Muscle of leg (tissue), 11 donors: Measurements from ENCODE around the gene ABCA2. TPM values are rescaled to one million over a fixed set of nuclear protein-coding genes. Genes with fewer than 3 reads are reported as not detected.

ENCODE experiments used
- DNase-seq: peaks from one replicate; pipeline ENCODE4 v3.0.0; 2013
- H3K27ac ChIP-seq: one replicate; pipeline ENCODE4 v1.5.1; 2013; ENCODE audit warnings: mild to moderate bottlenecking, low read length, control low read depth
- H3K27me3 ChIP-seq: one replicate; pipeline ENCODE4 v1.6.1; 2013; ENCODE audit warnings: low read length; ENCODE audit not compliant: control insufficient read depth, insufficient read depth
- H3K36me3 ChIP-seq: one replicate; pipeline ENCODE4 v1.6.1; 2013; ENCODE audit warnings: low read length; ENCODE audit not compliant: control insufficient read depth, insufficient read depth
- H3K4me1 ChIP-seq: one replicate; pipeline ENCODE4 v1.6.1; 2013; ENCODE audit warnings: low read length; ENCODE audit not compliant: control insufficient read depth, insufficient read depth
- H3K4me3 ChIP-seq: one replicate; pipeline ENCODE4 v1.5.1; 2013; ENCODE audit warnings: low read length, control low read depth
- H3K9me3 ChIP-seq: replicated peaks from 2 replicates; pipeline ENCODE4 v1.6.1; 2013; ENCODE audit warnings: low read depth, low read length; ENCODE audit not compliant: control insufficient read depth
- WGBS: methylation state at CpG from one replicate; pipeline ENCODE4 v1.1.5; 2013; ENCODE audit warnings: missing lambda C conversion rate; ENCODE audit not compliant: insufficient coverage; 5-methylcytosine and 5-hydroxymethylcytosine counted together
- polyA plus RNA-seq, 8 donors: library from polyadenylated mRNA; unstranded; fragments of 120-200 nt; gene quantifications; one replicate each; pipeline versions ENCODE4 v1.2.1 to v1.2.3, GENCODE V29; 2013; ENCODE audit warnings: inconsistent platforms in 1 of 8, low replicate concordance in 1 of 8; ENCODE audit not compliant: insufficient read length in 8 of 8, insufficient read depth in 1 of 8
- total RNA-seq: library from RNA; stranded (reverse); fragments of 120-200 nt; gene quantifications from one replicate; pipeline ENCODE4 v1.2.4, GENCODE V29; 2013

ABCA2 gene
- total and polyA plus RNA-seq, 9 donors, result 8.3 to 24.8 (median 18.8) TPM

- Histone ChIP-seq H3K27me3 (peaks cover 65% of the 10 kb centered on the region), H3K4me1 (peaks cover 9% of the 10 kb centered on the region), H3K27ac (no peak overlapping the region), H3K4me3 (no peak overlapping the region), H3K9me3 (no peaks in the 10 kb centered on the region), H3K36me3 (no peaks in the 10 kb centered on the region)
- no peak for DNase-seq
- WGBS, result 11% methylated on average over 33 of the region's 33 CpGs
Observed at GRCh38 chr9:136985853-136986252, 42.2 kb downstream of the ABCA2 start.

GRCh38 chr9:136985027-136985602 is 42.9 kb downstream of the ABCA2 start:
- Histone ChIP-seq H3K4me3 (no peak overlapping the region), H3K36me3 (no peaks in the 10 kb centered on the region), H3K27ac (no peak overlapping the region), H3K27me3 (peaks cover 64% of the 10 kb centered on the region), H3K9me3 (no peaks in the 10 kb centered on the region), H3K4me1 (peaks cover 9% of the 10 kb centered on the region)
- no peak for DNase-seq
- WGBS, result 5% methylated on average over 48 of the region's 48 CpGs

GRCh38 chr9:136984464-136985026 is 43.5 kb downstream of the ABCA2 start:
- Histone ChIP-seq H3K27me3 (peaks cover 64% of the 10 kb centered on the region), H3K9me3 (no peaks in the 10 kb centered on the region), H3K4me3 (no peak overlapping the region), H3K36me3 (no peaks in the 10 kb centered on the region), H3K4me1 (peaks cover 9% of the 10 kb centered on the region), H3K27ac (no peak overlapping the region)
- DNase-seq, result no peak
- 27% methylated on average over 24 of the region's 29 CpGs for WGBS

- Histone ChIP-seq H3K27me3 (peaks cover 64% of the 10 kb centered on the region), H3K27ac (no peak overlapping the region), H3K4me3 (no peak overlapping the region), H3K4me1 (peaks cover 9% of the 10 kb centered on the region), H3K9me3 (no peaks in the 10 kb centered on the region), H3K36me3 (no peaks in the 10 kb centered on the region)
- 88% methylated on average over 2 of the region's 11 CpGs for WGBS
- DNase-seq, result no peak
Observed at GRCh38 chr9:136983656-136984314, 44.3 kb downstream of the ABCA2 start.

GRCh38 chr9:136983167-136983566 is 44.9 kb downstream of the ABCA2 start:
- Histone ChIP-seq H3K27me3 (peaks cover 61% of the 10 kb centered on the region), H3K4me3 (no peak overlapping the region), H3K27ac (no peak overlapping the region), H3K4me1 (peaks cover 9% of the 10 kb centered on the region), H3K36me3 (no peaks in the 10 kb centered on the region), H3K9me3 (no peaks in the 10 kb centered on the region)
- no peak for DNase-seq
- 74% methylated on average over 7 of the region's 9 CpGs for WGBS

- H3K36me3 ChIP-seq, result no peaks in the 10 kb centered on the region
- peaks cover 16% of the 10 kb centered on the region for H3K4me1 ChIP-seq
- peaks cover 57% of the 10 kb centered on the region for H3K27me3 ChIP-seq
- no peak for DNase-seq
- H3K27ac ChIP-seq, result no peak within 1 kb of the TSS
- H3K9me3 ChIP-seq, result no peaks in the 10 kb centered on the region
- no peak within 1 kb of the TSS for H3K4me3 ChIP-seq
- 78% methylated on average over 16 of the region's 18 CpGs for WGBS
Observed at GRCh38 chr9:136982232-136983051, 45.6 kb downstream of the ABCA2 start, which contains the start of gene LCNL1. LCNL1 (plus strand) TSS chr9:136982993; CDS start chr9:136983587, 594 bp downstream.

GRCh38 chr9:136981588-136982231 is 46.3 kb downstream of the ABCA2 start:
- 44% methylated on average over 9 of the region's 17 CpGs for WGBS
- Histone ChIP-seq H3K27me3 (peaks cover 52% of the 10 kb centered on the region), H3K36me3 (no peaks in the 10 kb centered on the region), H3K9me3 (no peaks in the 10 kb centered on the region), H3K4me1 (peaks cover 24% of the 10 kb centered on the region), H3K27ac (no peak overlapping the region), H3K4me3 (no peak overlapping the region)
- no peak for DNase-seq

GRCh38 chr9:136980669-136981478 is 47.2 kb downstream of the ABCA2 start:
- 87% methylated on average over 9 of the region's 16 CpGs for WGBS
- peaks cover 31% of the 10 kb centered on the region for H3K4me1 ChIP-seq
- no peak for DNase-seq
- H3K9me3 ChIP-seq, result no peaks in the 10 kb centered on the region
- peaks cover 44% of the 10 kb centered on the region for H3K27me3 ChIP-seq
- no peaks in the 10 kb centered on the region for H3K36me3 ChIP-seq
- no peak overlapping the region for H3K4me3 ChIP-seq
- no peak overlapping the region for H3K27ac ChIP-seq

- no peak for DNase-seq
- Histone ChIP-seq H3K27ac (no peak overlapping the region), H3K27me3 (peaks cover 35% of the 10 kb centered on the region), H3K36me3 (no peaks in the 10 kb centered on the region), H3K4me1 (peaks cover 34% of the 10 kb centered on the region), H3K4me3 (no peak overlapping the region), H3K9me3 (no peaks in the 10 kb centered on the region)
- 78% methylated on average over 21 of the region's 26 CpGs for WGBS
Observed at GRCh38 chr9:136979769-136980587, 48.1 kb downstream of the ABCA2 start.
